ENCODE measurements around the gene OR6S1. TPM values are rescaled to one million over a fixed set of nuclear protein-coding genes. Genes with fewer than 3 reads are reported as not detected.

The OR6S1 gene
- total RNA-seq, 1 experiment from 2014 or later: not detected

DNA sequence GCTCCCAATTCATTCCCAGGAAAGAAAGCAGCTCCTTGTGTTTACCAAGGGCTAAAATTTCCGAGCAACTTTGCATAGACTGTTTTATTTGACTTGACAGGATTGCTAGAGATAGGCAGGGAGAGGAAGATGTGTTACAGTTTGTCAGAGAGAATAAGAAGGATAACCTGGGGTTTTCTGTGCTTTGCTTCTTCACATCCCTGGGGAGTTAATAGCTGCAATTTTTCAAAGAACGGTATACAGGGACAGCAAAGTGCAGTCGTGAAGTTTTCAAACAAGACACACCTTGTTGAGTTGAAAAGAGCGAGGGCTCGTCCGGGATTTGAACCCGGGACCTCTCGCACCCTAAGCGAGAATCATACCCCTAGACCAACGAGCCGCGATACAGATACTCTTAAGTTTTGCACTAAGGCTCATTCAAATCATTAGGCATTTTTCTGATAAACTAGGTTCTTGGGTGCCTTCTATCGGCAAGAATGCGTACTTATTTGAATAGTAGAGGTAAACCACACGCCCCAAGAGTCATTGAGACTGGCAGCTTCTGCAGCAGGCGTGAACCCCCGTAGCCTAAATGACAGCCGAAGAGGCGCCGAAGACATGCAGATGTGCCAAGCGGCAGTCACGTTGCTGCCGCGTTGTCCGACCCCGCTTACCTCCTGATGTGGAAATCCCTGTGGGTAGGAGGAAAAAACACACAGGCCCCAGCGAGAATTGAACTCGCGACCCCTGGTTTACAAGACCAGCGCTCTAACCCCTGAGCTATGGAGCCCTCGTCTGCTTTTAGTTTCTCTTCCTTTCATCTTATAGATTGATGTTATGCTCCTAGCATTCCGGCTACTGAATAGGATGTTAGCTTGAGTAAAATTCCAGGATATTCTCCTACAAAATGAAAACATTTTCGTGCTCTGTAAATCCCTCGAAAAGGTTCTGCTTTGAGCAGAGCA is 28.1 kb downstream of the OR6S1 start:
- H3K27me3 Mint-ChIP-seq (ENCODE audit: insufficient read depth, unreplicated experiment): no peaks in the 10 kb centered on the region
- H3K4me1 Mint-ChIP-seq (ENCODE audit: insufficient read depth, unreplicated experiment): no peaks in the 10 kb centered on the region
- intact Hi-C loops (cut with micrococcal nuclease): loop anchor here (1.0 to 5.0 kb wide), 7 partner anchors 12 to 484 kb away; partner anchors contain the start of genes PARP2, PIP4P1 and ZNF219
- CTCF ChIA-PET: interaction anchor here (0.5 to 3.1 kb wide), 34 partner anchors 8 to 363 kb away, joined by 3 to 19 read pairs (median 4); partner anchors contain the start of genes APEX1, KLHL33, PIP4P1 and PNP
- H3K9me3 Mint-ChIP-seq (ENCODE audit: unreplicated experiment): no peaks in the 10 kb centered on the region
- H3K36me3 Mint-ChIP-seq (ENCODE audit: insufficient read depth, unreplicated experiment): no peaks in the 10 kb centered on the region
- peak; percentile 96 for DNase-seq (ENCODE audit: unreplicated experiment)
- no peak overlapping the region for H3K27ac Mint-ChIP-seq (ENCODE audit: low read depth, unreplicated experiment)
- no peak overlapping the region for H3K4me3 Mint-ChIP-seq (ENCODE audit: unreplicated experiment)
- POLR2A ChIA-PET: interaction anchor here (0.6 to 9.0 kb wide), 22 partner anchors 9 to 703 kb away, joined by 3 to 182 read pairs (median 6); partner anchors contain the start of genes APEX1, CCNB1IP1, PARP2 and PIP4P1
- BruUV-seq (replicated peaks): TSS peak; percentile 99
- TF ChIP-seq, protein P1, sequence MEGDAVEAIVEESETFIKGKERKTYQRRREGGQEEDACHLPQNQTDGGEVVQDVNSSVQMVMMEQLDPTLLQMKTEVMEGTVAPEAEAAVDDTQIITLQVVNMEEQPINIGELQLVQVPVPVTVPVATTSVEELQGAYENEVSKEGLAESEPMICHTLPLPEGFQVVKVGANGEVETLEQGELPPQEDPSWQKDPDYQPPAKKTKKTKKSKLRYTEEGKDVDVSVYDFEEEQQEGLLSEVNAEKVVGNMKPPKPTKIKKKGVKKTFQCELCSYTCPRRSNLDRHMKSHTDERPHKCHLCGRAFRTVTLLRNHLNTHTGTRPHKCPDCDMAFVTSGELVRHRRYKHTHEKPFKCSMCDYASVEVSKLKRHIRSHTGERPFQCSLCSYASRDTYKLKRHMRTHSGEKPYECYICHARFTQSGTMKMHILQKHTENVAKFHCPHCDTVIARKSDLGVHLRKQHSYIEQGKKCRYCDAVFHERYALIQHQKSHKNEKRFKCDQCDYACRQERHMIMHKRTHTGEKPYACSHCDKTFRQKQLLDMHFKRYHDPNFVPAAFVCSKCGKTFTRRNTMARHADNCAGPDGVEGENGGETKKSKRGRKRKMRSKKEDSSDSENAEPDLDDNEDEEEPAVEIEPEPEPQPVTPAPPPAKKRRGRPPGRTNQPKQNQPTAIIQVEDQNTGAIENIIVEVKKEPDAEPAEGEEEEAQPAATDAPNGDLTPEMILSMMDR (IDR thresholded peaks at IDR 0.05; ENCODE audit: unreplicated experiment): peak; percentile 80

DNA sequence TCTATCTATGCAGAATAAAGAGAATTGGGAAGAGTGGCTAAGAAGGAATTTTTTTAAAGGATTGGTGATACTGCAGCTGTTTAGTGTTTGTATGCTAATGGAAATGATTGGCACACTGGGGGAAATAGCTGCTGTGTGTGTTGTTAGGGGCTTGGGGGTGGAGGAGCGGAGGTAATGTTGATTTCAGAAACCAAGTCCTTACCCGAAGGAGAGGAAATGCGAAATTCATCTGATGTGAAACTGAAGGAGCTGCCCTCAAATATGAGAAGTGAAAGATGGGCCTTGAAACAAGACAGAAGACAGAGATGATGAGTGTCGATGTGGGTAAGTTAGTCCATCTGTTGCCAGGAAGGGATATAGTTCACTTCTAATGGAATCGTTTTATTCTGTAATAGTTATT is 29.1 kb downstream of the OR6S1 start:
- POLR2A ChIA-PET: interaction anchor here (0.6 to 9.0 kb wide), 10 partner anchors 13 to 284 kb away, joined by 3 to 182 read pairs (median 7); partner anchors contain the start of genes APEX1, PARP2, PNP and RNASE4
- CTCF ChIA-PET: interaction anchor here (0.6 to 3.1 kb wide), 16 partner anchors 8 to 364 kb away, joined by 3 to 19 read pairs (median 4); partner anchors contain the start of genes APEX1, PIP4P1 and RNASE4
- no peak for DNase-seq (ENCODE audit: unreplicated experiment)
- no peaks in the 10 kb centered on the region for H3K9me3 Mint-ChIP-seq (ENCODE audit: unreplicated experiment)
- no TSS peak for BruUV-seq (replicated peaks)
- H3K36me3 Mint-ChIP-seq (ENCODE audit: insufficient read depth, unreplicated experiment): no peaks in the 10 kb centered on the region
- TF ChIP-seq, protein P1 (IDR thresholded peaks at IDR 0.05; ENCODE audit: unreplicated experiment): no peak
- no peak overlapping the region for H3K27ac Mint-ChIP-seq (ENCODE audit: low read depth, unreplicated experiment)
- no peak overlapping the region for H3K4me3 Mint-ChIP-seq (ENCODE audit: unreplicated experiment)
- no peaks in the 10 kb centered on the region for H3K4me1 Mint-ChIP-seq (ENCODE audit: insufficient read depth, unreplicated experiment)
- intact Hi-C loops (cut with micrococcal nuclease): loop anchor here (2.0 to 5.0 kb wide), 2 partner anchors 270 to 485 kb away; partner anchors contain the start of genes PARP2 and ZNF219
- H3K27me3 Mint-ChIP-seq (ENCODE audit: insufficient read depth, unreplicated experiment): no peaks in the 10 kb centered on the region

DNA sequence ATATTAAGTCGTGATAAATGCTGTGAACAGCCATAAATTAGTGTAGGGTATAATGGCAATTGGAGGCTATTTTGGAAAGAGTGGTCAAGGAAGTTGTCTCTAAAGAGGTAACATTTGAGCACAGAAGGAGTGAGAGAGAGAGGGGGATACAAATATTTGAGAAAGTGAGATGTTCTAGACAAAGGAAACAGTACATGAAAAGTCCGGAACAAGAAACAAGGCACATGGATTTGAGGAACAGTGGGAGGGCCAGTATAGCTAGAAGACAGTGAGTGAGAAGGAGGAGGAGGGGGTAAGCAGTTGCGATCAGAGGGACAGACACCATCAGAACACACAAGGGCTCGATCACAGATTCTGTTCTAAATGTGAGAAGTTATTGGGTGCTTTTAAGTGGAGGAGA is 30.2 kb downstream of the OR6S1 start:
- peaks cover 9% of the 10 kb centered on the region for H3K4me1 Mint-ChIP-seq (ENCODE audit: insufficient read depth, unreplicated experiment)
- H3K27me3 Mint-ChIP-seq (ENCODE audit: insufficient read depth, unreplicated experiment): no peaks in the 10 kb centered on the region
- H3K27ac Mint-ChIP-seq (ENCODE audit: low read depth, unreplicated experiment): no peak overlapping the region
- no peak for DNase-seq (ENCODE audit: unreplicated experiment)
- no peaks in the 10 kb centered on the region for H3K9me3 Mint-ChIP-seq (ENCODE audit: unreplicated experiment)
- POLR2A ChIA-PET: interaction anchor here (1.8 to 9.0 kb wide), 6 partner anchors 20 to 198 kb away, joined by 6 to 182 read pairs (median 20); partner anchors contain the start of genes APEX1, OSGEP, RNASE4 and TEP1
- CTCF ChIA-PET: interaction anchor here (1.2 to 8.9 kb wide), 12 partner anchors 8 to 387 kb away, joined by 4 to 152 read pairs (median 6); partner anchors contain the start of genes ANG, CCNB1IP1, PIP4P1 and RNASE4
- intact Hi-C loops (cut with micrococcal nuclease): loop anchor here (2.0 to 5.0 kb wide), 2 partner anchors 244 to 486 kb away; partner anchors contain the start of gene ZNF219
- TF ChIP-seq, protein P1 (IDR thresholded peaks at IDR 0.05; ENCODE audit: unreplicated experiment): no peak
- no peaks in the 10 kb centered on the region for H3K36me3 Mint-ChIP-seq (ENCODE audit: insufficient read depth, unreplicated experiment)
- H3K4me3 Mint-ChIP-seq (ENCODE audit: unreplicated experiment): no peak overlapping the region
- BruUV-seq (replicated peaks): no TSS peak

Measured in MCF 10A (cell line).